Measurements from ENCODE around the gene LYPD6.

LYPD6 gene

DNA sequence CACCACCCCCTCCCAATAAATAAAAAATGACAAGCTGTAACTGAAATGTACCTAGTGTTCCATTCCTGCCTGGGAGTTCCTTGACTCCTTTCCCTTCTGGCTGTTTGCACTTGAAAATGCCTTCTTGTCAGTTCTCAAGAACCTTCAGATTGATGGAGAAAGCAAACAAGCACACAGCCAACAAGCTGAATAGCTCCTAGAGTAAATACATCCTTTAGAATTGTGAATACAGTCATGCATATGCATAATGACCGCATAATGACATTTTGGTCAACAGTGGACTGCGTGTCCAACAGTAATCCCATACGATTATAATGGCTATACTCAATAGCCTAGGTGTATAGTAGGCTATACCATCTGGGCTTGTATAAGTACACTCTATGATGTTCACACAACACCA lies 97.0 kb downstream of the LYPD6 start:
- no peaks in the 10 kb centered on the region for H3K27me3 ChIP-seq (ENCODE audit: insufficient read depth, low read depth)
- no peak overlapping the region for H3K27ac ChIP-seq
- H3K4me2 ChIP-seq: no peak overlapping the region
- TF ChIP-seq, protein P1, sequence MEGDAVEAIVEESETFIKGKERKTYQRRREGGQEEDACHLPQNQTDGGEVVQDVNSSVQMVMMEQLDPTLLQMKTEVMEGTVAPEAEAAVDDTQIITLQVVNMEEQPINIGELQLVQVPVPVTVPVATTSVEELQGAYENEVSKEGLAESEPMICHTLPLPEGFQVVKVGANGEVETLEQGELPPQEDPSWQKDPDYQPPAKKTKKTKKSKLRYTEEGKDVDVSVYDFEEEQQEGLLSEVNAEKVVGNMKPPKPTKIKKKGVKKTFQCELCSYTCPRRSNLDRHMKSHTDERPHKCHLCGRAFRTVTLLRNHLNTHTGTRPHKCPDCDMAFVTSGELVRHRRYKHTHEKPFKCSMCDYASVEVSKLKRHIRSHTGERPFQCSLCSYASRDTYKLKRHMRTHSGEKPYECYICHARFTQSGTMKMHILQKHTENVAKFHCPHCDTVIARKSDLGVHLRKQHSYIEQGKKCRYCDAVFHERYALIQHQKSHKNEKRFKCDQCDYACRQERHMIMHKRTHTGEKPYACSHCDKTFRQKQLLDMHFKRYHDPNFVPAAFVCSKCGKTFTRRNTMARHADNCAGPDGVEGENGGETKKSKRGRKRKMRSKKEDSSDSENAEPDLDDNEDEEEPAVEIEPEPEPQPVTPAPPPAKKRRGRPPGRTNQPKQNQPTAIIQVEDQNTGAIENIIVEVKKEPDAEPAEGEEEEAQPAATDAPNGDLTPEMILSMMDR (conservative IDR thresholded peaks at IDR 0.05; ENCODE audit: low read depth, low read length): no peak
- no peak overlapping the region for H3K4me3 ChIP-seq (IDR thresholded peaks at IDR 0.05; ENCODE audit: insufficient read depth, low read depth, low read length)
- no peak overlapping the region for H2AFZ ChIP-seq (ENCODE audit: low read depth)
- no peaks in the 10 kb centered on the region for H3K79me2 ChIP-seq (ENCODE audit: insufficient read depth, low read depth)
- H3K9ac ChIP-seq: no peak overlapping the region
- no peaks in the 10 kb centered on the region for H4K20me1 ChIP-seq (ENCODE audit: insufficient read depth)
- no peaks in the 10 kb centered on the region for H3K4me1 ChIP-seq (ENCODE audit: low read depth, poor library complexity, severe bottlenecking)
- H3K36me3 ChIP-seq (ENCODE audit: insufficient read depth): no peaks in the 10 kb centered on the region

DNA sequence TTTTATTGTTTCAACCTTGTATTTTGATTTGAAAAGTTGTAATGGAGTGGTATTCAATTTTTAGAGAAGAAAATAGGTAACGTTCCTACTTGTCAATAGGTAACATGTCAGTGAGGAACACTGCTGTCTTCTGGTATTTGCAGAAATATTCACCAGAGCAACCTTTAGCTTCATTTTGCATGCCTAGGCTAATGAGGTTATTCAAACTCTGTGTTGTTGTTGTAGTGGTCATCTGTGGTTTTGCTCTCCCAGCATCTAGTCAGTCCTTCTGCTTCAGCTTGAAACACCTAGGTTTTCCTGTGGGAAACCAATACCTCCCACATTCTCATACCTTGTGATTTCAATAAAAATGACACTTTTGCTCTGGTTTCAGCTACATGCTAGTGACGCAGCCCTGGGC lies 98.4 kb downstream of the LYPD6 start:
- H3K27me3 ChIP-seq (ENCODE audit: insufficient read depth, low read depth): no peaks in the 10 kb centered on the region
- no peaks in the 10 kb centered on the region for H3K36me3 ChIP-seq (ENCODE audit: insufficient read depth)
- H3K4me2 ChIP-seq: no peak overlapping the region
- no peaks in the 10 kb centered on the region for H3K79me2 ChIP-seq (ENCODE audit: insufficient read depth, low read depth)
- no peak overlapping the region for H3K9ac ChIP-seq
- no peaks in the 10 kb centered on the region for H4K20me1 ChIP-seq (ENCODE audit: insufficient read depth)
- no peak overlapping the region for H2AFZ ChIP-seq (ENCODE audit: low read depth)
- H3K4me1 ChIP-seq (ENCODE audit: low read depth, poor library complexity, severe bottlenecking): no peaks in the 10 kb centered on the region
- H3K27ac ChIP-seq: no peak overlapping the region
- TF ChIP-seq, protein P1 (conservative IDR thresholded peaks at IDR 0.05; ENCODE audit: low read depth, low read length): no peak
- H3K4me3 ChIP-seq (IDR thresholded peaks at IDR 0.05; ENCODE audit: insufficient read depth, low read depth, low read length): no peak overlapping the region

DNA sequence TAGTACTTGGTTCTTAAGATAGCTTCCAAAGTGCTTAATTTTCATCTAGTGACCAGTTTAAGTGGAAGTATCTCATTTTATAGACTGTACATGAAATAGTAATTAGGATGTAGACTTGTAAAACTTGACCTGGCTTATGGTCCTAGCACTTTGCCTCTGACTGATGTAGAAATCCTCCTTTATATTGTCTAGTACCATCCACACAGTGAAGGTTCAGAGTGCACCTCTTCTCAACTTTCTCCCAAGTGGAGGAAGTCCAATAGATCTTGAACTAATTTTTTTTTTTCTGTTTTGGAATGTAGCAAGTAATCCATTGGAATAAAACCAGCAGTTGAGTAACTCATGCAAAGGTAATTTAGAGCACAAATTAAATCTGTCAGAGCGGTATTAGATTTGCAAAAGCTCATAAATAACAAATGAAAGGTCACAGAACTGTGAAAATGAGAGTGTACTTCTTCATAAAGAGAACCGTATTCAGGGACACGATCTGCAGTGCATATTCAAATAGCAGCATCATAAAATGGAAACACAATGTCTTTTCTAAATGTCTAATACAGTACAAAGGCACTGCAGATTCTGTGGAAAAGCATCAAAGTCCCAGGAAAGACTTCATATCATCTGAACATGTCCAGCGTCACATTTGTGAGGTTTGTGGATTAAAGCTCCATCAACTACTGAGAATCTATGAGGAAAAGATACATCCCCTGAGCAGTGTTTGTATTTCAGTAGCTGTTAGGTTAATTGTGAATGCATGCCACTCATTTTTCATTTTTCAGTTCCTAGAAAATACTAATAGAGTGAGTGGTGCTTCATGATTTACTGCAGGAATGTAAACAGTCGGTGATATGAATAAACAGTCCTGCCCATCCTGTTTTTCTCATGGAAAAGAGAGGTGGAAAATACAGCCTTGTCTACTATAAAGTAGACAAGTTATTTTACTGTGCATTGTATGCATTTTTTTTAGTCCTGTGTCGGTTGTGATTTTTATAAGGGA lies 100.7 kb downstream of the LYPD6 start:
- no peaks in the 10 kb centered on the region for H3K4me1 ChIP-seq (ENCODE audit: low read depth, poor library complexity, severe bottlenecking)
- H3K36me3 ChIP-seq (ENCODE audit: insufficient read depth): no peaks in the 10 kb centered on the region
- H3K79me2 ChIP-seq (ENCODE audit: insufficient read depth, low read depth): no peaks in the 10 kb centered on the region
- H3K27ac ChIP-seq: no peak overlapping the region
- no peak overlapping the region for H3K4me3 ChIP-seq (IDR thresholded peaks at IDR 0.05; ENCODE audit: insufficient read depth, low read depth, low read length)
- no peaks in the 10 kb centered on the region for H3K27me3 ChIP-seq (ENCODE audit: insufficient read depth, low read depth)
- no peak overlapping the region for H3K4me2 ChIP-seq
- no peak overlapping the region for H3K9ac ChIP-seq
- H2AFZ ChIP-seq (ENCODE audit: low read depth): no peak overlapping the region
- H4K20me1 ChIP-seq (ENCODE audit: insufficient read depth): no peaks in the 10 kb centered on the region
- TF ChIP-seq, protein P1 (conservative IDR thresholded peaks at IDR 0.05; ENCODE audit: low read depth, low read length): no peak

DNA sequence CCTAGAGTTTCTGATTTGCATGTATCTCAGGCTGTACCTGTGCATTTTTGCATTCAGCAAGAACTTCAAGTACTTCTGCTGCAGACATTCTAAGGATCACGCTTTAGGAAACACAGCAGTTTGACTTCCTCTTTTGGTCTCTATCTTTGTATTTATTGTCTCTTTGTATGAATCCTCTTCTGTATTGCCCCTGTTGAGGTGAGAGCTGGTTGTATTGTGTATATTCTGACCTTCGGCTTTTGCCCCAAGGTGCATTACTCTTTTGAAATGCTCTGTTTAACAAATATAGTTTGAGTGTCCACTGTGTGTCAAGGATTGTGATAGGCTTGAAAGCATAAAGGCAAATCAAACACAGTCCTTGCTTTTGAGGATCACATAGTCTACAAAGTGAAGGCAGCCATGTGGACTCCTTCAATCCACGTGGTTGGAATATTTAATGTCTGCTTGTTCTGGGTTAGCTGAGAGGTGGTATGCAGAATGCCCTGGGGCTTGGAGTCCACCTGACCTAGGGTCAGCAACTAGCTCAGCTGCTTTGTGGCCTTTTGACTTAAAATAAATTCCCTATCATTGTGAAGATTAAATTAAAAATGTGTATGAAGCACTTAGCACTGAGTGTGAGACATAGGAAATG lies 108.1 kb downstream of the LYPD6 start:
- TF ChIP-seq, protein P1 (conservative IDR thresholded peaks at IDR 0.05; ENCODE audit: low read depth, low read length): no peak
- Histone ChIP-seq H3K36me3 (ENCODE audit: insufficient read depth) (no peaks in the 10 kb centered on the region), H3K27me3 (ENCODE audit: insufficient read depth, low read depth) (no peaks in the 10 kb centered on the region), H3K9ac (no peak overlapping the region), H2AFZ (ENCODE audit: low read depth) (no peak overlapping the region), H4K20me1 (ENCODE audit: insufficient read depth) (no peaks in the 10 kb centered on the region), H3K4me2 (no peak overlapping the region), H3K4me1 (ENCODE audit: low read depth, poor library complexity, severe bottlenecking) (no peaks in the 10 kb centered on the region), H3K27ac (no peak overlapping the region), H3K79me2 (ENCODE audit: insufficient read depth, low read depth) (no peaks in the 10 kb centered on the region), H3K4me3 (IDR thresholded peaks at IDR 0.05; ENCODE audit: insufficient read depth, low read depth, low read length) (no peak overlapping the region)
